Measurements from ENCODE around the gene FNDC10.

DNA sequence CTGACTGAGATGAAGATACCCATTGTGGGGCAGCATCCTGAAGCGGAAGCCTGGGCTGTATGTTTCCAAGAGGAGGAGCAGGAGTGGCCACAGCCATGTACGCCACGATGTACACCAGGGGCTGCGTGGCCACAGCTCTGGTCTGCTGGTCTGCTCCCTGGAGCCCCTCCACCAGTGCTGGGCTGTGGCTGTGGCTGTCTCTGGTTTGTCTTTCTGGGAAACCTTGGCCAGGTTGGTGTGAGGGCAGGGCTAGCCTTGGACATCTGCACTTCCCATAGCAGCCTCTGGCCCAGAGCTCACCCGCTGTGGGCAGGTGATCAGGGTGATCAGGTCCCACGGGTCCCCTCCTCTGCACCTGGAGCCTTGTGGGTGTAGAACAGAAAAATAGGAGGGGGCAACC is 18.0 kb upstream of the FNDC10 start:
- TF ChIP-seq, protein P1, sequence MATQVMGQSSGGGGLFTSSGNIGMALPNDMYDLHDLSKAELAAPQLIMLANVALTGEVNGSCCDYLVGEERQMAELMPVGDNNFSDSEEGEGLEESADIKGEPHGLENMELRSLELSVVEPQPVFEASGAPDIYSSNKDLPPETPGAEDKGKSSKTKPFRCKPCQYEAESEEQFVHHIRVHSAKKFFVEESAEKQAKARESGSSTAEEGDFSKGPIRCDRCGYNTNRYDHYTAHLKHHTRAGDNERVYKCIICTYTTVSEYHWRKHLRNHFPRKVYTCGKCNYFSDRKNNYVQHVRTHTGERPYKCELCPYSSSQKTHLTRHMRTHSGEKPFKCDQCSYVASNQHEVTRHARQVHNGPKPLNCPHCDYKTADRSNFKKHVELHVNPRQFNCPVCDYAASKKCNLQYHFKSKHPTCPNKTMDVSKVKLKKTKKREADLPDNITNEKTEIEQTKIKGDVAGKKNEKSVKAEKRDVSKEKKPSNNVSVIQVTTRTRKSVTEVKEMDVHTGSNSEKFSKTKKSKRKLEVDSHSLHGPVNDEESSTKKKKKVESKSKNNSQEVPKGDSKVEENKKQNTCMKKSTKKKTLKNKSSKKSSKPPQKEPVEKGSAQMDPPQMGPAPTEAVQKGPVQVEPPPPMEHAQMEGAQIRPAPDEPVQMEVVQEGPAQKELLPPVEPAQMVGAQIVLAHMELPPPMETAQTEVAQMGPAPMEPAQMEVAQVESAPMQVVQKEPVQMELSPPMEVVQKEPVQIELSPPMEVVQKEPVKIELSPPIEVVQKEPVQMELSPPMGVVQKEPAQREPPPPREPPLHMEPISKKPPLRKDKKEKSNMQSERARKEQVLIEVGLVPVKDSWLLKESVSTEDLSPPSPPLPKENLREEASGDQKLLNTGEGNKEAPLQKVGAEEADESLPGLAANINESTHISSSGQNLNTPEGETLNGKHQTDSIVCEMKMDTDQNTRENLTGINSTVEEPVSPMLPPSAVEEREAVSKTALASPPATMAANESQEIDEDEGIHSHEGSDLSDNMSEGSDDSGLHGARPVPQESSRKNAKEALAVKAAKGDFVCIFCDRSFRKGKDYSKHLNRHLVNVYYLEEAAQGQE (IDR thresholded peaks at IDR 0.05; ENCODE audit: low read depth), result no peak
- TF ChIP-seq EZH2phosphoT487 (IDR thresholded peaks at IDR 0.05; ENCODE audit: borderline replicate concordance) (no peak), POLR2A (IDR thresholded peaks at IDR 0.05; ENCODE audit: borderline replicate concordance, extremely low read depth, insufficient read depth, insufficient read length) (no peak), SRF (IDR thresholded peaks at IDR 0.05; ENCODE audit: low read depth) (no peak), SIN3A (IDR thresholded peaks at IDR 0.05; ENCODE audit: low read depth) (no peak), RAD21 (IDR thresholded peaks at IDR 0.05; ENCODE audit: low read depth) (no peak), YY1 (IDR thresholded peaks at IDR 0.05; ENCODE audit: extremely low read depth, insufficient replicate concordance, low read depth, low read length) (no peak), ZFX (IDR thresholded peaks at IDR 0.05) (no peak), CEBPB (IDR thresholded peaks at IDR 0.05; ENCODE audit: low read depth) (no peak), POLR2AphosphoS5 (IDR thresholded peaks at IDR 0.05; ENCODE audit: low read depth, low read length) (no peak), ZNF274 (IDR thresholded peaks at IDR 0.05; ENCODE audit: low read depth, low read length) (no peak)
- TF ChIP-seq, protein P2, sequence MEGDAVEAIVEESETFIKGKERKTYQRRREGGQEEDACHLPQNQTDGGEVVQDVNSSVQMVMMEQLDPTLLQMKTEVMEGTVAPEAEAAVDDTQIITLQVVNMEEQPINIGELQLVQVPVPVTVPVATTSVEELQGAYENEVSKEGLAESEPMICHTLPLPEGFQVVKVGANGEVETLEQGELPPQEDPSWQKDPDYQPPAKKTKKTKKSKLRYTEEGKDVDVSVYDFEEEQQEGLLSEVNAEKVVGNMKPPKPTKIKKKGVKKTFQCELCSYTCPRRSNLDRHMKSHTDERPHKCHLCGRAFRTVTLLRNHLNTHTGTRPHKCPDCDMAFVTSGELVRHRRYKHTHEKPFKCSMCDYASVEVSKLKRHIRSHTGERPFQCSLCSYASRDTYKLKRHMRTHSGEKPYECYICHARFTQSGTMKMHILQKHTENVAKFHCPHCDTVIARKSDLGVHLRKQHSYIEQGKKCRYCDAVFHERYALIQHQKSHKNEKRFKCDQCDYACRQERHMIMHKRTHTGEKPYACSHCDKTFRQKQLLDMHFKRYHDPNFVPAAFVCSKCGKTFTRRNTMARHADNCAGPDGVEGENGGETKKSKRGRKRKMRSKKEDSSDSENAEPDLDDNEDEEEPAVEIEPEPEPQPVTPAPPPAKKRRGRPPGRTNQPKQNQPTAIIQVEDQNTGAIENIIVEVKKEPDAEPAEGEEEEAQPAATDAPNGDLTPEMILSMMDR (IDR thresholded peaks at IDR 0.05 in 2 of 3, conservative IDR thresholded peaks at IDR 0.05 in 1 of 3; ENCODE audit: borderline replicate concordance in 1 of 3, insufficient read depth in 1 of 3, low read depth in 2 of 3, low read length in 2 of 3), result no peak
- TF ChIP-seq, protein P3, sequence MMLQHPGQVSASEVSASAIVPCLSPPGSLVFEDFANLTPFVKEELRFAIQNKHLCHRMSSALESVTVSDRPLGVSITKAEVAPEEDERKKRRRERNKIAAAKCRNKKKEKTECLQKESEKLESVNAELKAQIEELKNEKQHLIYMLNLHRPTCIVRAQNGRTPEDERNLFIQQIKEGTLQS (IDR thresholded peaks at IDR 0.05), result no peak
- TF ChIP-seq, protein P4, sequence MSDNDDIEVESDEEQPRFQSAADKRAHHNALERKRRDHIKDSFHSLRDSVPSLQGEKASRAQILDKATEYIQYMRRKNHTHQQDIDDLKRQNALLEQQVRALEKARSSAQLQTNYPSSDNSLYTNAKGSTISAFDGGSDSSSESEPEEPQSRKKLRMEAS (IDR thresholded peaks at IDR 0.05), result no peak

Data from HCT116 (cell line).